Measurements from ENCODE around the gene ATP6V1G1. TPM values are rescaled to one million over a fixed set of nuclear protein-coding genes. Genes with fewer than 3 reads are reported as not detected.

ATP6V1G1 gene
- total RNA-seq, 1 experiment from 2014 or later = 216 TPM

- no peak for DNase-seq (ENCODE audit: low spot score)
These were observed 24.8 kb downstream of the ATP6V1G1 start for GRCh38 chr9:114612272-114612923.

- no peak for DNase-seq (ENCODE audit: low spot score)
These were observed 25.5 kb downstream of the ATP6V1G1 start for GRCh38 chr9:114613087-114613486.

- DNase-seq (ENCODE audit: low spot score) = no peak
These were observed 26.4 kb downstream of the ATP6V1G1 start for GRCh38 chr9:114613919-114614318.

- no peak for DNase-seq (ENCODE audit: low spot score)
These were observed 26.8 kb downstream of the ATP6V1G1 start for GRCh38 chr9:114614373-114614772.

GRCh38 chr9:114616684-114617520 lies 29.3 kb downstream of the ATP6V1G1 start:
- no peak for DNase-seq (ENCODE audit: low spot score)

- no peak for DNase-seq (ENCODE audit: low spot score)
These were observed 31.7 kb downstream of the ATP6V1G1 start for GRCh38 chr9:114619191-114619761.

GRCh38 chr9:114621561-114621960 lies 34.0 kb downstream of the ATP6V1G1 start:
- no peak for DNase-seq (ENCODE audit: low spot score)

GRCh38 chr9:114621975-114622609 lies 34.5 kb downstream of the ATP6V1G1 start:
- DNase-seq (ENCODE audit: low spot score) = peak; percentile 75

- no peak for DNase-seq (ENCODE audit: low spot score)
These were observed 37.1 kb downstream of the ATP6V1G1 start for GRCh38 chr9:114624677-114625076.

GRCh38 chr9:114626415-114627020 lies 38.9 kb downstream of the ATP6V1G1 start:
- no peak for DNase-seq (ENCODE audit: low spot score)

- DNase-seq (ENCODE audit: low spot score) = no peak
These were observed 40.0 kb downstream of the ATP6V1G1 start for GRCh38 chr9:114627553-114627952.

- no peak for DNase-seq (ENCODE audit: low spot score)
These were observed 42.1 kb downstream of the ATP6V1G1 start for GRCh38 chr9:114629563-114630090.

- DNase-seq (ENCODE audit: low spot score) = no peak
These were observed 43.6 kb downstream of the ATP6V1G1 start for GRCh38 chr9:114631166-114631565.

- peak; percentile 18 for DNase-seq (ENCODE audit: low spot score)
These were observed 46.0 kb downstream of the ATP6V1G1 start for GRCh38 chr9:114633438-114634089.

GRCh38 chr9:114634387-114634786 lies 46.8 kb downstream of the ATP6V1G1 start:
- no peak for DNase-seq (ENCODE audit: low spot score)

GRCh38 chr9:114638404-114638803 lies 50.8 kb downstream of the ATP6V1G1 start:
- no peak for DNase-seq (ENCODE audit: low spot score)

GRCh38 chr9:114641967-114642366 lies 54.4 kb downstream of the ATP6V1G1 start:
- no peak for DNase-seq (ENCODE audit: low spot score)

GRCh38 chr9:114643001-114643400 lies 55.4 kb downstream of the ATP6V1G1 start:
- DNase-seq (ENCODE audit: low spot score) = no peak

GRCh38 chr9:114643896-114644295 lies 56.3 kb downstream of the ATP6V1G1 start:
- DNase-seq (ENCODE audit: low spot score) = no peak
